HEK293 (cell line): ENCODE data around the gene ENAH.

Experiments used
- CTCF ChIA-PET: fragments of 350-600 bp; formaldehyde crosslinking; extraction: SDS; loops from one replicate; lab custom pipeline; 2021; ENCODE audit warnings: antibody characterized with exemption; lab: Yijun Ruan, JAX
- POLR2A ChIA-PET: fragments of 300-600 bp; formaldehyde crosslinking; extraction: SDS; loops from one replicate; lab custom pipeline; 2020; ENCODE audit warnings: antibody characterized with exemption, inconsistent platforms; lab: Yijun Ruan, JAX
- H3K27ac ChIP-seq: fragments of 200-500 bp; sonication (Bioruptor generic); 2 replicates; pipeline ENCODE4 v1.5.1; 2014; ENCODE audit warnings: low read depth, low read length, control low read depth, inconsistent platforms; ENCODE audit errors: extremely low read depth
- H3K36me3 ChIP-seq, 2 experiments: fragments of 200-500 bp in 1 of 2; sonication (Bioruptor generic) in 1 of 2; 1 replicate in 1 of 2; 2 replicates in 1 of 2; pipeline ENCODE4 v1.5.1; 2014 to 2017; ENCODE audit warnings: inconsistent platforms in 2 of 2, low read length in 2 of 2; ENCODE audit not compliant: control insufficient read depth in 2 of 2, insufficient read depth in 1 of 2
- H3K4me1 ChIP-seq: fragments of 200-500 bp; sonication (Bioruptor generic); 2 replicates; pipeline ENCODE4 v1.5.1; 2014; ENCODE audit warnings: mild to moderate bottlenecking, low read length, inconsistent platforms; ENCODE audit not compliant: control insufficient read depth, insufficient read depth
- H3K4me3 ChIP-seq: 2 replicates; pipeline ENCODE4 v1.5.1; 2011; ENCODE audit warnings: low read depth, mild to moderate bottlenecking, control low read depth, low read length, moderate library complexity
- H3K9me3 ChIP-seq: fragments of 200-500 bp; sonication (Bioruptor generic); 2 replicates; pipeline ENCODE4 v1.5.1; 2014; ENCODE audit warnings: low read depth, low read length, inconsistent platforms; ENCODE audit not compliant: control insufficient read depth, insufficient read depth
- FEZF1 ChIP-seq: fragments of 450-650 bp; formaldehyde crosslinking; IDR thresholded peaks from 2 replicates; pipeline ENCODE4 v1.5.1; 2016; ENCODE audit warnings: missing biosample characterization, missing genetic modification characterization
- GFI1B ChIP-seq: fragments of 450-650 bp; formaldehyde crosslinking; IDR thresholded peaks from 2 replicates; pipeline ENCODE4 v1.5.1; 2016; ENCODE audit warnings: missing biosample characterization, missing genetic modification characterization
- GLIS1 ChIP-seq: fragments of 450-650 bp; formaldehyde crosslinking; IDR thresholded peaks from 2 replicates; pipeline ENCODE4 v1.5.1; 2016; ENCODE audit warnings: missing biosample characterization, missing genetic modification characterization
- HOXC10 ChIP-seq: sonication (generic); formaldehyde crosslinking; IDR thresholded peaks from 2 replicates; pipeline ENCODE4 v1.8.1; 2023; ENCODE audit warnings: mild to moderate bottlenecking, missing genetic modification reagents
- INSM2 ChIP-seq: fragments of 450-650 bp; formaldehyde crosslinking; IDR thresholded peaks from 2 replicates; pipeline ENCODE4 v1.5.1; 2016; ENCODE audit warnings: missing biosample characterization, missing genetic modification characterization
- SP7 ChIP-seq: fragments of 450-650 bp; formaldehyde crosslinking; IDR thresholded peaks from 2 replicates; pipeline ENCODE4 v1.5.1; 2016; ENCODE audit warnings: missing biosample characterization, missing genetic modification characterization
- WT1 ChIP-seq: fragments of 450-650 bp; formaldehyde crosslinking; IDR thresholded peaks from 2 replicates; pipeline ENCODE4 v1.5.1; 2016; ENCODE audit warnings: missing biosample characterization, missing genetic modification characterization
- ZBTB17 ChIP-seq: fragments of 450-650 bp; formaldehyde crosslinking; IDR thresholded peaks from 2 replicates; pipeline ENCODE4 v1.5.1; 2016; ENCODE audit warnings: missing biosample characterization, missing genetic modification characterization
- ZBTB20 ChIP-seq: fragments of 450-650 bp; formaldehyde crosslinking; IDR thresholded peaks from 2 replicates; pipeline ENCODE4 v1.5.1; 2016; ENCODE audit warnings: missing biosample characterization, missing genetic modification characterization
- ZBTB8A ChIP-seq: fragments of 450-650 bp; formaldehyde crosslinking; IDR thresholded peaks from 2 replicates; pipeline ENCODE4 v1.5.1; 2016; ENCODE audit warnings: missing biosample characterization, missing genetic modification characterization
- ZEB2 ChIP-seq: fragments of 450-650 bp; formaldehyde crosslinking; IDR thresholded peaks from 2 replicates; pipeline ENCODE4 v1.5.1; 2016; ENCODE audit warnings: missing biosample characterization, missing genetic modification characterization
- ZFP3 ChIP-seq: fragments of 450-650 bp; formaldehyde crosslinking; IDR thresholded peaks from 2 replicates; pipeline ENCODE4 v1.5.1; 2016; ENCODE audit warnings: low read depth, missing biosample characterization, missing genetic modification characterization
- ZIC2 ChIP-seq: fragments of 450-650 bp; formaldehyde crosslinking; IDR thresholded peaks from 2 replicates; pipeline ENCODE4 v1.5.1; 2016; ENCODE audit warnings: missing biosample characterization, missing genetic modification characterization
- ZNF133 ChIP-seq: fragments of 450-650 bp; formaldehyde crosslinking; IDR thresholded peaks from 2 replicates; pipeline ENCODE4 v1.5.1; 2016; ENCODE audit warnings: missing biosample characterization, missing genetic modification characterization
- ZNF223 ChIP-seq: fragments of 450-650 bp; formaldehyde crosslinking; IDR thresholded peaks from 2 replicates; pipeline ENCODE4 v1.5.1; 2016; ENCODE audit warnings: missing biosample characterization, missing genetic modification characterization
- ZNF514 ChIP-seq: fragments of 450-650 bp; formaldehyde crosslinking; IDR thresholded peaks from 2 replicates; pipeline ENCODE4 v1.5.1; 2016; ENCODE audit warnings: missing biosample characterization, missing genetic modification characterization
- ZNF558 ChIP-seq: fragments of 450-650 bp; formaldehyde crosslinking; IDR thresholded peaks from 2 replicates; pipeline ENCODE4 v1.5.1; 2016; ENCODE audit warnings: missing biosample characterization, missing genetic modification characterization
- ZNF600 ChIP-seq: fragments of 450-650 bp; formaldehyde crosslinking; IDR thresholded peaks from 2 replicates; pipeline ENCODE4 v1.5.1; 2016; ENCODE audit warnings: missing biosample characterization, missing genetic modification characterization
- ZNF624 ChIP-seq: fragments of 450-650 bp; formaldehyde crosslinking; IDR thresholded peaks from 2 replicates; pipeline ENCODE4 v1.5.1; 2017; ENCODE audit warnings: missing biosample characterization, missing genetic modification characterization
- ZNF629 ChIP-seq: fragments of 450-650 bp; formaldehyde crosslinking; IDR thresholded peaks from 2 replicates; pipeline ENCODE4 v1.5.1; 2017; ENCODE audit warnings: missing biosample characterization, missing genetic modification characterization
- ZNF768 ChIP-seq: fragments of 450-650 bp; formaldehyde crosslinking; IDR thresholded peaks from 2 replicates; pipeline ENCODE4 v1.5.1; 2018; ENCODE audit warnings: missing biosample characterization, mild to moderate bottlenecking, missing genetic modification characterization
- TF ChIP-seq, protein P1 (sequence below): sonication (generic); formaldehyde crosslinking; IDR thresholded peaks from 2 replicates; pipeline ENCODE4 v1.8.1; 2022; ENCODE audit warnings: mild to moderate bottlenecking, moderate library complexity, missing genetic modification reagents
- TF ChIP-seq, protein P2 (sequence below): fragments of 450-650 bp; formaldehyde crosslinking; IDR thresholded peaks from 2 replicates; pipeline ENCODE4 v1.5.1; 2016; ENCODE audit warnings: missing biosample characterization, missing genetic modification characterization

The ENAH gene

DNA sequence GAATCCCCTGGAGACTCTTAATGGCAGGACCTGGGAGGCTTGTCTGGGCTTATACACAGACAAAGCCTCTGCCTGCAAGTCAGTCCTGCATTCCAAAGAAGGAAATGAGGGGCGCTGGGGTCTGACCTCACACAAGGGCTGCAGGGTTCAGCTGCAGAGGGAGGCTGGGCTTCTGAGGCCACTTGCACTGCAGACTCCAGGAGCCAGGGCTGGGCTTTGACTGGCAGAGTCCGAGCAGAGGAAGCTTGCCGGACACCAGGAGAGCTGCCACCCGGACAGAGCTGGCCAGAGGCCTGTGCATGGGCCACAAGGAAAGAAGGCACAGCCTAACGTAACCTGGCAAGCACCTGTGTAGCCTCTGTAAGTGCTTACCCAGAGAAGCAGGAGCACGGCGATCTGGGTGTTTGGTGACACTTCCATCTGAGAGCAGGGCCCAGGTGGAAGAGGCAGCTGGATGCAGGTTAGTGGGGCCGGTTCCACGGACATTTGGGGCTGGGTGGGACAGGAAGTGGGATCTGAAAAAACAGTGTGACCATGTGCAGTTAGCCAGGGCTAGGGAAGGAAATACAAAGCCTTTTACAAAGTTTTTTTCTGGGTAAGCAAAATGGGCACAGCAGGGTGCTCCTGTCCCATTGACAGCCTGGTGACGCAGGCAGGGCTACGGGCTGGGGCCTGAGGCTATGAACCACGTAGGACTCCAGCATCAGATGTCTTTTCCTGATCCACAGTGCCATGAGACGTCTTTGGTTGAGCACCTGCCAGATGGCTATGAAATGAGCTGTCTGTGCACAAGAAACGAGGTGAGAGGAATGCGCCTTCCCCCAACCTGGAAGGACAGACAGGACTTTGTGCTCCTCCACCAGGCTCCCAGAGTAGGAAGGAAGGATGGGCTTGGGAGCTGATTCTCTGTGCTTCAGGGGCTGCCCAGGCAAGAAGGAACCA, 187.8 kb downstream of the ENAH start:
- POLR2A ChIA-PET = interaction anchor here (0.6 to 1.2 kb wide), 3 partner anchors 8 to 459 kb away, joined by 3 to 4 read pairs (median 4); partner anchors contain the start of gene PYCR2
- Histone ChIP-seq H3K36me3 (no peaks in the 10 kb centered on the region), H3K27ac (no peak overlapping the region), H3K9me3 (no peaks in the 10 kb centered on the region), H3K4me3 (no peak overlapping the region), H3K4me1 (peaks cover 28% of the 10 kb centered on the region)
- CTCF ChIA-PET = interaction anchor here (0.6 to 7.1 kb wide), 5 partner anchors 9 to 346 kb away, joined by 3 to 54 read pairs (median 6); no protein-coding TSS in a partner anchor
- TF ChIP-seq ZFP3 (tag by site-specific recombination) = no peak
- TF ChIP-seq ZBTB8A (tag by site-specific recombination) = peak; percentile 83
- TF ChIP-seq, protein P1, sequence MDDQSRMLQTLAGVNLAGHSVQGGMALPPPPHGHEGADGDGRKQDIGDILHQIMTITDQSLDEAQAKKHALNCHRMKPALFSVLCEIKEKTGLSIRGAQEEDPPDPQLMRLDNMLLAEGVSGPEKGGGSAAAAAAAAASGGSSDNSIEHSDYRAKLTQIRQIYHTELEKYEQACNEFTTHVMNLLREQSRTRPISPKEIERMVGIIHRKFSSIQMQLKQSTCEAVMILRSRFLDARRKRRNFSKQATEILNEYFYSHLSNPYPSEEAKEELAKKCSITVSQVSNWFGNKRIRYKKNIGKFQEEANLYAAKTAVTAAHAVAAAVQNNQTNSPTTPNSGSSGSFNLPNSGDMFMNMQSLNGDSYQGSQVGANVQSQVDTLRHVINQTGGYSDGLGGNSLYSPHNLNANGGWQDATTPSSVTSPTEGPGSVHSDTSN (CRISPR knock-in tag) = peak; percentile 21; the same call in 1 of the 2 replicates
- no peak for TF ChIP-seq ZNF768 (tag by site-specific recombination)
- no peak for TF ChIP-seq GFI1B (tag by site-specific recombination)
- 0 out of 2 replicates have a peak, but pooled peaks have one; percentile 17 for TF ChIP-seq WT1
- TF ChIP-seq ZNF223 (tag by site-specific recombination) = peak; percentile 86
- TF ChIP-seq ZBTB20 = 0 out of 2 replicates have a peak, but pooled peaks have one; percentile 8
- TF ChIP-seq ZEB2 = peak; percentile 16; the same call in 1 of the 2 replicates
- 0 out of 2 replicates have a peak, but pooled peaks have one; percentile 32 for TF ChIP-seq INSM2 (tag by site-specific recombination)
- 0 out of 2 replicates have a peak, but pooled peaks have one; percentile 51 for TF ChIP-seq ZNF624 (tag by site-specific recombination)
- peak; percentile 74 for TF ChIP-seq ZIC2
- 0 out of 2 replicates have a peak, but pooled peaks have one; percentile 14 for TF ChIP-seq ZBTB17 (tag by site-specific recombination)
- TF ChIP-seq ZNF133 (tag by site-specific recombination) = no peak
- TF ChIP-seq ZNF514 (tag by site-specific recombination) = no peak
- TF ChIP-seq ZNF600 (tag by site-specific recombination) = peak; percentile 38; the same call in 1 of the 2 replicates
- no peak for TF ChIP-seq ZNF558 (tag by site-specific recombination)
- 0 out of 2 replicates have a peak, but pooled peaks have one; percentile 60 for TF ChIP-seq HOXC10
- TF ChIP-seq, protein P2, sequence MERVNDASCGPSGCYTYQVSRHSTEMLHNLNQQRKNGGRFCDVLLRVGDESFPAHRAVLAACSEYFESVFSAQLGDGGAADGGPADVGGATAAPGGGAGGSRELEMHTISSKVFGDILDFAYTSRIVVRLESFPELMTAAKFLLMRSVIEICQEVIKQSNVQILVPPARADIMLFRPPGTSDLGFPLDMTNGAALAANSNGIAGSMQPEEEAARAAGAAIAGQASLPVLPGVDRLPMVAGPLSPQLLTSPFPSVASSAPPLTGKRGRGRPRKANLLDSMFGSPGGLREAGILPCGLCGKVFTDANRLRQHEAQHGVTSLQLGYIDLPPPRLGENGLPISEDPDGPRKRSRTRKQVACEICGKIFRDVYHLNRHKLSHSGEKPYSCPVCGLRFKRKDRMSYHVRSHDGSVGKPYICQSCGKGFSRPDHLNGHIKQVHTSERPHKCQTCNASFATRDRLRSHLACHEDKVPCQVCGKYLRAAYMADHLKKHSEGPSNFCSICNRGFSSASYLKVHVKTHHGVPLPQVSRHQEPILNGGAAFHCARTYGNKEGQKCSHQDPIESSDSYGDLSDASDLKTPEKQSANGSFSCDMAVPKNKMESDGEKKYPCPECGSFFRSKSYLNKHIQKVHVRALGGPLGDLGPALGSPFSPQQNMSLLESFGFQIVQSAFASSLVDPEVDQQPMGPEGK (tag by site-specific recombination) = peak; percentile 26; the same call in 1 of the 2 replicates
- peak; percentile 92 for TF ChIP-seq GLIS1 (tag by site-specific recombination)
- peak; percentile 72 for TF ChIP-seq FEZF1 (tag by site-specific recombination)
- peak; percentile 86 for TF ChIP-seq ZNF629 (tag by site-specific recombination)
- TF ChIP-seq SP7 (tag by site-specific recombination) = 0 out of 2 replicates have a peak, but pooled peaks have one; percentile 31
